GM18519 (cell line): Measurements from ENCODE around the gene MICAL1.

ENCODE experiments used
- ATAC-seq: cut with Tn5 transposase; IDR thresholded peaks from one replicate; pipeline ENCODE4 v1.9.1; 2021; ENCODE audit warnings: mild to moderate bottlenecking, moderate library complexity; ENCODE audit not compliant: unreplicated experiment, low FRiP score

The MICAL1 gene

DNA sequence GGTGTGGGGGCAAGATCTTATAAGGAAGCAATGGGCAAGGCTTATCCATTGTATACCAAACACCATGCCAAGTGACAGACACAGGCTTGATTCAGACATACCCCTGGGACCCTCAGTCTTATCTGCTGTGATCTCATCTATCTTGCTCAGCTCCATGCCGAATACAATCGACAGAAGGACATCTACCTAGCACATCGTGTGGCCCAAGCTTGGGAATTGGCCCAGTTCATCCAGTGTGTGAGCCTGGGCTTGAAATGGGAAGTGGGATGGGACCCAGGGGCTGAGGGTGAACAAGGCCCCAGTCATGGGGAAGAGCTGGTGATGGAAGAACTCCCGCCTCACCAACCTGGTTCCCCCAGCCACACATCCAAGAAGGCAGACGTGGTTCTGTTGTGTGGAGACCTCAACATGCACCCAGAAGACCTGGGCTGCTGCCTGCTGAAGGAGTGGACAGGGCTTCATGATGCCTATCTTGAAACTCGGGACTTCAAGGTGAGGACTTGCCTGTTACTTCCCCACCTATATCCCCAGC, 13.1 kb downstream of the MICAL1 start:
- ATAC-seq: no peak

DNA sequence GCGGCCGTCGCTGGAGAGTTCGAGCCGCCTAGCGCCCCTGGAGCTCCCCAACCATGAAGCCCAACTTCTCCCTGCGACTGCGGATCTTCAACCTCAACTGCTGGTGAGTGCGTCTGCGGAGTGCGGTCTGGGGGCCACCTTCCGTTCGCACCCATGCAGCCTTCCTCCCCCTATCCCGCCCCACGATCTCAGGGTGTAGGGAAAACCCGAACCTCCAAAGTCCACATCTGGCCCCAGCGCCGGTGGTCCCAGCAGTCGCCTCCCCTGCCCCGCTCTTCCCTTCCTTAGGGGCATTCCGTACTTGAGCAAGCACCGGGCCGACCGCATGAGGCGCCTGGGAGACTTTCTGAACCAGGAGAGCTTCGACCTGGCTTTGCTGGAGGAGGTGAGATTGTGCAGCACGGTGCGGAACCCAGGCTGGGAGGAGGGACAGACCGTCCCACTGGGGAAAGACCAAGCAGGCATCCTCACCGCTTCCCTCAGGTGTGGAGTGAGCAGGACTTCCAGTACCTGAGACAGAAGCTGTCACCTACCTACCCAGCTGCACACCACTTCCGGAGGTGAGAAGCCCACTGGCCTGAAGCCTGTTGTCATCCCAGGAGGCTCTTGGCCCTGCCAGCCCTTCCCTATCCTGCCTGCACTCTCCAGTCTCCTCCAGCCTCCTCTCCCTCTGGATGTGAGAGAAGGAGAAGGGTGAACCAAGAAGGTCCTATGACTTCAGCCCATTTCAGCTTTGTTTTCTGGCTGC, 14.3 kb downstream of the MICAL1 start:
- no peak for ATAC-seq

DNA sequence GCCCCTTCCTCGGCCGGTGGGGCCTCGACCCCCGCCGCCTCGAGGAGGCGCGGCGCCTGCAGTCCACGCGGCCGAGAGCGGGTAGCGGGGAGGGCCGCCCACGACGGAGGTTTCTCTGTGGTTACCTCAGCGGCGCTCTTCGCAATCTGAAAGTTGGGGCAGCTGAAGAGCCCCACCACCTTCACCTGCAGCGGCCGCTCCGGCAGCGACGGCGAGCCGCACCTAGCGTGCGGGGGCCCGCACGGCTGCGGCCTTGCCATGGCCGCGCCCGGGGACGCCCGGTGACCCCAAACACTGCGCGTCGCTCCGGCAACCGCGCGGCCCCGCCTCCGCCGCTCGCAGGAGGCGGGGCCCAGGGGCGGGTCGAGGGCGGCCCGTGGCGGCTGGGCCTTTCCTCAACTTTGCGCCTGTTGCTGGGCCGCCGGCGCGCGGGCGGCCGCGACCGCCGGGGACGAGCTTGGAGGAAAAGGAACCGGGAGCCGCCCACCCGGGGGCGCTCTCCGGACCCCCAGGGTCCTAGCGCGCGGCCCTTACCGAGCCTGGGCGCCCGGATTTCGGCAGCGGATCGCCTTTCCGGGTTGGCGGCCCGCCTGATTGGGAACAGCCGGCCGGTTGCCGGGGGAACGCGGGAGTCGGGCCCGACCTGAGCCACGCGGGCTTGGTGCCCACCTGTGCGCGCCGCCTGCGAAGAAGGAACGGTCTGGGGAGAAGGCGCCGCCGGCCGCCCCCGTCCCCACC, 15.1 kb downstream of the MICAL1 start, which contains the start of the genes PPIL6 and SMPD2:
TSS of gene PPIL6 (minus strand) at position 298 of the 738 bp plus-strand sequence. CDS start at position 260, 38 bp downstream.
TSS of gene SMPD2 (plus strand) at position 394 of the 738 bp plus-strand sequence. CDS start 398 bp downstream, outside the sequence.
- peak; percentile 84 for ATAC-seq

DNA sequence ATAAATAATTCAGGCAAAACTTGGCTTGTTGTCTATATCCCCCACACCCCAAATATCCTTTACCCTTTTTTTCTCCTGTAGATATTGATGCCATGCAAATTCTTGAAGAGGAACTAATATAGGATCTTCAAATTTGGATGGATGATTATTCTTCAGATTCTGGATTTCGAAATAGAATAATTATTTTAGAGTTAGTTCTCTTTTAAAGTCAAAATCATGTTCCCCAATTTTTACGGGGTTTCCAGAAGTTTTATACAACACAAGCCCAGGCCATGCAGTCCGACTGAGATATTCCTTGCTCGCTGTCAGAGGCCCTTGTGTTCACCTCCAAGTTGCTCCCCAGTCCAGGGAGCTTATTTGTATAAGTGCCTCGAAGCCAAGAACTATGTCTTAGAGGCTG, 19.5 kb downstream of the MICAL1 start:
- ATAC-seq: no peak

DNA sequence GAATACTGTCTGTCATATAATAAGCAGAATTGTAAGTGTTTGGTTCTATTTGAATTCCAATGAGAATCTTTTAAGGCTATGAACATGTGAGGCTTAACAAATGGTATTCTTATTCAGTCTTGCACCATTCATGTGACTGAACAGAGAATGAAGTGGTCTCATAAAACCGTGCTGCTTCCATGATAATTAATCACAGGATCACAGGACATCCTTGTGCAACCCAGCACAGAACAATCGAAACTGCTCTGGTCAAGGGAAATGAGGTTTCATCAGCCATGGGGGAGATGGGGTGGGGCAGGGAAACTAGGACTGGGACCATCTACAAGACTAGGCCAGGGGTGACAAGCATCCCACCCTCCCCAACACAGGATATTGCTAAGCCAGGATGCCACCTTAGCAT, 21.1 kb downstream of the MICAL1 start:
- no peak for ATAC-seq

DNA sequence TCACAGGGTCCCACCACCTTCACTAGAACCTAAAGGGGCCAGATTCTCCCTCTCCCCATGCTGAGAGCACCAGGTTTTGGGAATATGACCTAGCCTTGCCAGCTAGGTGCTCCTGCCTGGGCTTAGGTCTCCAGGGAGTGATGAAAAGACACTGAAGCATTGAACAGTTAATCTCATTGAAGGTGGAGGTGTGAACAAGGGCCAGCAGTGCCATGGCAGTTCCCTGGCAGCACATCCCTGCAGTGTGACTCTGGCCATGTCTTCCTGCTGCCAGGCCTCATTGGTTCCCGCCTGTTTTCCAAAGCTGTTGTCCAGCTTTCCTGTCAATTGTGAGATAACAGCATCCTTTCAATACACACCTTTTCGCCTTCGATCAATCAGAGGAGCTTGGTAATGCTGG, 26.1 kb downstream of the MICAL1 start:
- no peak for ATAC-seq

DNA sequence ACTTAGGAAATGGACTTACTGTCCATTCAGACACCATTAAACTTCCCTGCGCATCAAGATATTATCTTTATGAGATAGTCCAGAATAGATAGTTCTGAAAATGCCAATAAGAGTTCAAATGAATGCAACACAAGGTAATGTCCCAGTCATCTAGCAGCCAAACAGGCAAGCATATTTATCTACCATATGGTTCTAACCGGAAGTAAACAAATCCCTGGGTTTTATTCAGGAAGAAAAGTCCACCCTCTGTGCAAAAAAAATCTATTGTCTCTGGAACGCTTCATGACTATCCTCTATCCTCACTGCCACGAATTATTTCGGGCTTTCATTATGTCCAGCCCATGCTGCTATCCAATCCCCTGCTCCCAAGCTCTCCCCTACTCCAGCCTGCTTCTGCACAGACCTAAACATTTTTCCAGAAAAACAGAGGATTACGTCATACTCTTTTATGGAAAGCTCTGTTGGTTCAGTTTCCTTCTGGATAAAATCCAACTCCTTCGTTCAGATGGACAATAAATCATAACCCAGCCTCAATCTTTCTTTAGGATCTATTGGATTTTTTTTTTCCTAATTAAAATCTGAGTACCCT, 26.6 kb downstream of the MICAL1 start:
- no peak for ATAC-seq

DNA sequence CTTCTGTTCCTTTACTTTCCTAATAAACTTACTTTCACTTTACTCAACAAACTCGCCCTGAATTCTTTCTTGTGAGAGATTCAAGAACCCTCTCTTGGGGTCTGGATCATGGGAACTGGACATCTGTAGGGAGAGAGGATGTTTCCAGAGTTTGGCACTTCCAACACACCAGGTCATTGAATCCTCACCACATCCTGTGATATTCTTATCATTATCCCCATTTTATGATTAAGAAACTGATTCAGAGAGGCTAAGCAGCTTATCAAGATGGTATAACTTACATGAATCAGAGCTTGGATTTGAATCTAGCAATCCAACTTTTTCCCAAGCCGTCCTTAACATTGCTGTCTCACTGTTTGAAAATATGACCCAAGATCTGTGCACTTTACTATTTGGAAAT, 30.6 kb downstream of the MICAL1 start:
- ATAC-seq: no peak

DNA sequence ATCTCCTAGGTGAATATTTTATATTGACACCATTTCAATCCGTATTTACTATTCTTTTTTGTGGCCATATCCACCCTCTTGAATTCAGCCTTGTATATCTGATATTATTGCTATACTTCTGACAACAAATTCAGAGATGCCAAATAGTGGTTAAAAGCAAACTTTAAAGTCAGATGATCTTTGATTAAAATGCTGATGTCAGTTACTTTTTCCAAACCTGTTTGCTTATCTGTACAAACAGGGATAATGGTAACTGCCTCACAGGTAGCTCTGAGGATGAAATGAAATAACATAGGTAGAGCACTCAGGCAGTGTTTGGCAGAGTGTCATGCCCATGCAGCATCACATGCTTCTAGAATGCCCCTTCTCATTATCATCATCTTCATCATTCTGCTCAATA, 34.4 kb downstream of the MICAL1 start:
- ATAC-seq: no peak

DNA sequence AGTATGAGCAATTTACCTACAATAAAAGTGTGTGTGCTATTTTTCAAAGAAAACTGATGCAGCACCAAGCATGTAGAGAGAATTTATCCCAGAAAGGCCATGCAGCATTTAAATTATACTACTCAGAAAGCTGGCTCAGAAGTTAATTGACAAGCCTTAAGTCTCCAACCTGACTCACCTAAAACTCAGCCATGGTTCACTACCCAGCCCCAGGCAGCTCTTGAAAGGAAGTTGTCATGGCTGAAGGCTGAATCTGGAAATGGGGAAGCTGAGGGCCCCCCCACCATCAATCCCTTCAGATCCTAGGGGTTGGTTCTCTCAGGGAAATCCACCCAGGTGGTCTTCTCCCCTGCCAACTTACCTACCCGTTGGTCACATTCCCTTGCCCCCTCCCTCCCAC, 34.8 kb downstream of the MICAL1 start:
- ATAC-seq: no peak

DNA sequence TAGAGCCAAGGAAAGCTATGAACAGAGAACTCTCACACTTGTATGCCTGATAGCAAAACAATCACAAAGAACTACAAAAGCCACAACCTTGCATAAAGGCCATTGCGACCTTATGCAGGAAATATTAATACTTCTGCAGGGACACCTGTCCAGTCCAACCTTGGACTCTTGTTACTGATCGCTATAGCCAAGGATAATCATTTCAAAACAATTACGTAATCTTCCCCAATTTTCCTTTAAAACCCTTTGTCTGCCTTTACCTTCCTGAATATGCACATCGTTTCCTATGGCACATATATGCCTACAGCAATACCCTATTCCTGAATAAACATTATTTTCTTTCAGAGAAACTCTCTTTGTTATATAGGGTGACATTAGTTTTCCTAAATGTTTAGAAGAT, 37.9 kb downstream of the MICAL1 start:
- no peak for ATAC-seq

DNA sequence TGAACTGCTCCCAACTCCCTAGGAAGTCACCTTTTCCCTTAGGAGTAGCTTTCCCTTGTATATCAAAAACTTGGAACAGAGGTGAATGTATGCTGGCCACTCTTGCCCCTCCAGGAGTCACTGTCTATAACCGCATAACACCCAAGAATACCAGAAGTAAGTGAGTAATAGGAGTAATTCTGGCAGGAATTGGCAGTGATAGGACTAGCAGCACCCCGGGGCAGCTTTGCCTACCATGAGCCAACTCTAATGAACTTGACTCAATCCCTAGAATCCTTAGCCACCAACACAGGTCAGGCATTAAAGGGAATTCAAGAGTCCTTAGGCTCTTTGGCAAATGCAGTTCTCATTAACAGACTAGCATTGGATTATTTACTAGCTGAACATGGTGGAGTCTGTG, 44.5 kb downstream of the MICAL1 start:
- no peak for ATAC-seq

DNA sequence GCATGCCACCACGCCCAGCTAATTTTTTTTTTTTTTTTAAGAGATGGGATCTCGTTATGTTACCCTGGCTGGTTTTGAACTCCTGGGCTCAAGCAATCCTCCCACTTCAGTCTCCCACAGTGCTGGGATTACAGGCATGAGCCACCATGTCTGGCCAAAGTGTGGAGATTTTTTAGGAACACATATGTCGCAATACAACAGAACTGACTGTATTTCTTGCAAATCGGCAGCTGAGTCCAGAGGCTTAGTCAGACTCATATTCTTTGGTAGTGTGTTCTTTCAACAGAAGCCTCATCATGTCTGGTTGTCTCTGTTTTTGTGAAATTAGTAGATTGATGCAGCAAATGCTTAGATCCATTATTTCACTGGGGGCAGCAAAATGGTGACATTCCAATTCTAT, 49.4 kb downstream of the MICAL1 start:
- ATAC-seq: no peak

DNA sequence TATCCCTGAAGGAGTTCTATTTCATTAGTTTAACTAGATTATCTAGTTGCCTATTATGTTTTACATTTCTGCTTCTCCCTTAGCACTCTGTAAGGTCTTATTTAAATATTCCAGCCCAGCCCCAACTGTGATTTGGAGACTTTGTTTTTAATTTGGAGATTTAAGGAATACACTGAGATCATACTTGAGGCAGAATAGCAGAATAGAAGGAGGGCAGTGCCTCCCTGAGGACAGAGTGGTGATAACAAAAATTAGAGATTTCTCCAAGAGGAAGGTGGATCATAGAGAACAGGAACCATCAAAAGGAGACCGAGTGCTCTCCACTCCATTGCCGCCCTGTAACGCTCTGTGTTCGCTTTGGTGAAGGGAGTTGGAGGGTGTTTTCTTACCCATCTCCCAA, 58.6 kb downstream of the MICAL1 start:
- no peak for ATAC-seq

DNA sequence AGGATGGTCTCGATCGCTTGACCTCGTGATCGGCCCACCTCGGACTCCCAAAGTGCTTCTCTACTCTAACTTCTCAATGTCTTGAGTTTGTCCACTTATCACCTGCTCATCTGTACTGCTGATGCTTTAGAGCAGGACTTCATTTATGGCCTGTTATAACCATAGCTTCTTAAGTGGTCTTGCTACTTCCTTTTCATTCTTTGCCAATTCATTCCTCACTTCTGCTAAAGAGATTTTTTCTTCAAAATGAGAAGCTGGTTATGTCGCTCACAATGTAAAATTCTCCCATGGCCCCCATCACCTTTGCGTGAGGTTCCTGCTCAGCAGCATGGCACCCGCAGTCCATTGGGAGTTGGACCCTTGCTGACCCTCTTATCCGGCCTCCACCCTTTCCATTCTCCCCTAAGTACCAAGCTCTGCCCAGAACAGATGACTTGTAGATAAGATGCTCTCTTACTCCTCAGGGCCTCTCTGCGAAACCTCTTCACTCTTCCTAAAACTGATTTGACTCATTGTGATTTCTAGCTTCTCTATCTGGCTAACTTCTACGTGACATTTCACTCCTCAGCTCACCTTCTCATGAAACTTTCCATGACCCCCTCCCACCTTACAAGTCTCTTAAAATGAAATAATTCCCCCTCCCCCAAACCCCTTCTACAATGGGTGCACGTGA, 59.4 kb downstream of the MICAL1 start:
- ATAC-seq: no peak
